GM23338 (cell line): Measurements from ENCODE around the gene CDK2. TPM values are rescaled to one million over a fixed set of nuclear protein-coding genes. Genes with fewer than 3 reads are reported as not detected.

Experiments
- ATAC-seq: fragments of 200-7000 bp; cut with Tn5 transposase; 3 replicates; pipeline ENCODE4 v1.9.1; 2020
- DNase-seq: peaks from one replicate; pipeline ENCODE4 v3.0.0-alpha.2; 2015; ENCODE audit warnings: low spot score
- H2AFZ ChIP-seq: fragments of 200-600 bp; sonication (generic); 2 replicates; pipeline ENCODE4 v1.8.0; 2016; ENCODE audit warnings: antibody characterized with exemption, mild to moderate bottlenecking, moderate library complexity
- H3F3A ChIP-seq: fragments of 200-600 bp; sonication (generic); replicated peaks from 2 replicates; pipeline ENCODE4 v1.8.0; 2017; ENCODE audit warnings: antibody characterized with exemption, mixed run types, low read depth
- H3K27ac ChIP-seq: fragments of 200-600 bp; sonication (generic); 2 replicates; pipeline ENCODE4 v1.6.1; 2016; ENCODE audit warnings: low read depth
- H3K27me3 ChIP-seq: fragments of 200-600 bp; sonication (generic); 2 replicates; pipeline ENCODE4 v1.8.0; 2016; ENCODE audit warnings: mild to moderate bottlenecking, mixed run types, moderate library complexity; ENCODE audit not compliant: insufficient read depth
- H3K36me3 ChIP-seq: fragments of 200-600 bp; sonication (generic); 2 replicates; pipeline ENCODE4 v1.8.0; 2016; ENCODE audit warnings: mild to moderate bottlenecking; ENCODE audit not compliant: insufficient read depth
- H3K4me1 ChIP-seq: fragments of 200-600 bp; sonication (generic); 2 replicates; pipeline ENCODE4 v1.8.0; 2016; ENCODE audit warnings: mild to moderate bottlenecking, moderate library complexity; ENCODE audit not compliant: insufficient read depth
- H3K4me2 ChIP-seq: fragments of 200-600 bp; sonication (generic); 2 replicates; pipeline ENCODE4 v1.7.1; 2017; ENCODE audit warnings: mixed run types
- H3K4me3 ChIP-seq: fragments of 200-600 bp; sonication (generic); 2 replicates; pipeline ENCODE4 v1.6.1; 2016; ENCODE audit warnings: mixed run types
- H3K79me2 ChIP-seq: fragments of 200-600 bp; sonication (generic); replicated peaks from 2 replicates; pipeline ENCODE4 v1.8.0; 2017; ENCODE audit warnings: mild to moderate bottlenecking; ENCODE audit not compliant: insufficient read depth
- H3K9me2 ChIP-seq: fragments of 200-600 bp; sonication (generic); 2 replicates; pipeline ENCODE4 v1.8.0; 2017; ENCODE audit not compliant: insufficient read depth
- H4K20me1 ChIP-seq: fragments of 200-600 bp; sonication (generic); replicated peaks from 2 replicates; pipeline ENCODE4 v1.8.0; 2017; ENCODE audit warnings: mild to moderate bottlenecking; ENCODE audit not compliant: insufficient read depth
- H3K27ac Mint-ChIP-seq: 2 replicates; pipeline ENCODE4 v1.8.0; 2020; ENCODE audit warnings: inconsistent platforms, mild to moderate bottlenecking, moderate library complexity, mixed read lengths
- H3K27me3 Mint-ChIP-seq: 3 replicates; pipeline ENCODE4 v1.8.0; 2022; ENCODE audit warnings: low read depth, mild to moderate bottlenecking, moderate library complexity, mixed read lengths, inconsistent platforms; ENCODE audit not compliant: insufficient read depth, poor library complexity
- H3K36me3 Mint-ChIP-seq: 3 replicates; pipeline ENCODE4 v1.8.0; 2021; ENCODE audit warnings: low read depth, mild to moderate bottlenecking, inconsistent platforms, moderate library complexity, mixed read lengths
- H3K4me1 Mint-ChIP-seq: 3 replicates; pipeline ENCODE4 v1.8.0; 2020; ENCODE audit warnings: mild to moderate bottlenecking, inconsistent platforms, mixed read lengths
- H3K4me3 Mint-ChIP-seq: 3 replicates; pipeline ENCODE4 v1.8.0; 2021; ENCODE audit warnings: moderate library complexity, mild to moderate bottlenecking, inconsistent platforms, mixed read lengths
- H3K9me3 Mint-ChIP-seq: 3 replicates; pipeline ENCODE4 v1.8.0; 2020; ENCODE audit warnings: moderate library complexity, mild to moderate bottlenecking, inconsistent platforms, mixed read lengths
- CREB1 ChIP-seq: fragments of 250-450 bp; sonication (Bioruptor Pico); IDR thresholded peaks from 2 replicates; pipeline ENCODE4 v1.5.0; 2020; ENCODE audit warnings: low read depth, mild to moderate bottlenecking, moderate library complexity
- JUNB ChIP-seq: IDR thresholded peaks from one replicate; pipeline ENCODE4 v1.6.1; 2016; ENCODE audit warnings: antibody characterized with exemption; ENCODE audit not compliant: unreplicated experiment
- NANOG ChIP-seq: IDR thresholded peaks from 2 replicates; pipeline ENCODE4 v1.6.1; 2016; ENCODE audit warnings: antibody characterized with exemption, borderline replicate concordance
- ZNF331 ChIP-seq: fragments of 250-450 bp; sonication (Bioruptor Pico); IDR thresholded peaks from 2 replicates; pipeline ENCODE4 v1.5.0; 2020; ENCODE audit warnings: low read depth, mild to moderate bottlenecking, moderate library complexity
- polyA plus RNA-seq: library from polyadenylated mRNA; unstranded; fragments of >200 nt; fragmentation: Nextera tagmentation; extraction: Ambion mirVana; gene quantifications from 2 replicates; pipeline ENCODE4 v1.2.1, GENCODE V29; 2016
- total RNA-seq: library from RNA; depleted of rRNA; stranded (reverse); fragments of >200 nt; shearing (Covaris generic); gene quantifications from 2 replicates; pipeline ENCODE4 v1.2.3, GENCODE V29; 2014
- TF ChIP-seq, protein P1 (sequence below), 2 experiments: fragments of 200-600 bp in 1 of 2; sonication (generic) in 1 of 2; conservative IDR thresholded peaks; 2 replicates each; pipeline versions ENCODE4 v1.5.1 to v1.6.1; 2016 to 2017; ENCODE audit warnings: antibody characterized with exemption in 2 of 2, low read depth in 2 of 2, mild to moderate bottlenecking in 2 of 2, moderate library complexity in 1 of 2
- TF ChIP-seq, protein P2 (sequence below): IDR thresholded peaks from one replicate; pipeline ENCODE4 v1.6.1; 2018; ENCODE audit warnings: antibody characterized with exemption; ENCODE audit not compliant: unreplicated experiment

The CDK2 gene
- total and polyA plus RNA-seq, 2 experiments from 2014 or later = 15.2 to 31.0 TPM

DNA sequence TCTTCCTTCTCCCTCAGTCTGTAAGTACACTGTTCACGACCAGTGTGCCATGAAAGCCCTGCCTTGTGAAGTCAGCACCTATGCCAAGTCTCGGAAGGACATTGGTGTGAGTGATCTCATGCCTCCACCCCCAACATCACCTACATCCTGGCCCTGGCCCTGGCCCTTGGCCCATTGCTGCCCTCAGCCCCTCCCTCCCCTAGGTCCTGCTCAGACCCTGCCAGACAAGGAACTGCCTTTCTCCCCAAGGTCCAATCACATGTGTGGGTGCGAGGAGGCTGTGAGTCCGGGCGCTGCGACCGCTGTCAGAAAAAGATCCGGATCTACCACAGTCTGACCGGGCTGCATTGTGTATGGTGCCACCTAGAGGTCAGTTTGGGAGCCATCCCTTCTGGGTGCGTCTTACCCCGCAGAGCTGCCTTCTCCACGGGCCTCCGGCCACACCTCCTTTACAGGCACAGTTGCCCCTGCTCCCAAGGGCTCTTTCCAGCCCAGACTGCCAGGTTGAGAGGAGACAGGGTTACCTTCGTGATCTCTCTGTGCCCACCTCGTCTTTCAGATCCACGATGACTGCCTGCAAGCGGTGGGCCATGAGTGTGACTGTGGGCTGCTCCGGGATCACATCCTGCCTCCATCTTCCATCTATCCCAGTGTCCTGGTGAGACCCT is 26.4 kb upstream of the CDK2 start:
- Histone ChIP-seq H3K36me3 (no peaks in the 10 kb centered on the region), H3K79me2 (no peaks in the 10 kb centered on the region), H2AFZ (peak overlapping the region; percentile 80; the same call in 1 of the 2 replicates), H3K4me2 (peak overlapping the region; percentile 41), H3K27me3 (peaks cover 4% of the 10 kb centered on the region), H3K4me1 (peaks cover 8% of the 10 kb centered on the region), H3F3A (no peaks in the 10 kb centered on the region), H4K20me1 (no peaks in the 10 kb centered on the region), H3K27ac (peak overlapping the region; percentile 26; the same call in 1 of the 2 replicates), H3K9me2 (no peaks in the 10 kb centered on the region), H3K4me3 (0 out of 2 replicates have a peak overlapping the region, but pooled peaks have one; percentile 1)
- Mint-ChIP-seq H3K4me3 (no peak overlapping the region; the same call in 2 of the 3 replicates), H3K9me3 (no peaks in the 10 kb centered on the region), H3K27ac (no peak overlapping the region), H3K27me3 (peaks cover 16% of the 10 kb centered on the region), H3K36me3 (no peaks in the 10 kb centered on the region), H3K4me1 (peaks cover 9% of the 10 kb centered on the region)
- DNase-seq (peak; percentile 97), ATAC-seq (peak; percentile 94)
- TF ChIP-seq, protein P1, sequence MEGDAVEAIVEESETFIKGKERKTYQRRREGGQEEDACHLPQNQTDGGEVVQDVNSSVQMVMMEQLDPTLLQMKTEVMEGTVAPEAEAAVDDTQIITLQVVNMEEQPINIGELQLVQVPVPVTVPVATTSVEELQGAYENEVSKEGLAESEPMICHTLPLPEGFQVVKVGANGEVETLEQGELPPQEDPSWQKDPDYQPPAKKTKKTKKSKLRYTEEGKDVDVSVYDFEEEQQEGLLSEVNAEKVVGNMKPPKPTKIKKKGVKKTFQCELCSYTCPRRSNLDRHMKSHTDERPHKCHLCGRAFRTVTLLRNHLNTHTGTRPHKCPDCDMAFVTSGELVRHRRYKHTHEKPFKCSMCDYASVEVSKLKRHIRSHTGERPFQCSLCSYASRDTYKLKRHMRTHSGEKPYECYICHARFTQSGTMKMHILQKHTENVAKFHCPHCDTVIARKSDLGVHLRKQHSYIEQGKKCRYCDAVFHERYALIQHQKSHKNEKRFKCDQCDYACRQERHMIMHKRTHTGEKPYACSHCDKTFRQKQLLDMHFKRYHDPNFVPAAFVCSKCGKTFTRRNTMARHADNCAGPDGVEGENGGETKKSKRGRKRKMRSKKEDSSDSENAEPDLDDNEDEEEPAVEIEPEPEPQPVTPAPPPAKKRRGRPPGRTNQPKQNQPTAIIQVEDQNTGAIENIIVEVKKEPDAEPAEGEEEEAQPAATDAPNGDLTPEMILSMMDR (conservative IDR thresholded peaks at IDR 0.05; ENCODE audit: low read depth in 2 of 2) = peak; percentile 85 to 97
- TF ChIP-seq, protein P2, sequence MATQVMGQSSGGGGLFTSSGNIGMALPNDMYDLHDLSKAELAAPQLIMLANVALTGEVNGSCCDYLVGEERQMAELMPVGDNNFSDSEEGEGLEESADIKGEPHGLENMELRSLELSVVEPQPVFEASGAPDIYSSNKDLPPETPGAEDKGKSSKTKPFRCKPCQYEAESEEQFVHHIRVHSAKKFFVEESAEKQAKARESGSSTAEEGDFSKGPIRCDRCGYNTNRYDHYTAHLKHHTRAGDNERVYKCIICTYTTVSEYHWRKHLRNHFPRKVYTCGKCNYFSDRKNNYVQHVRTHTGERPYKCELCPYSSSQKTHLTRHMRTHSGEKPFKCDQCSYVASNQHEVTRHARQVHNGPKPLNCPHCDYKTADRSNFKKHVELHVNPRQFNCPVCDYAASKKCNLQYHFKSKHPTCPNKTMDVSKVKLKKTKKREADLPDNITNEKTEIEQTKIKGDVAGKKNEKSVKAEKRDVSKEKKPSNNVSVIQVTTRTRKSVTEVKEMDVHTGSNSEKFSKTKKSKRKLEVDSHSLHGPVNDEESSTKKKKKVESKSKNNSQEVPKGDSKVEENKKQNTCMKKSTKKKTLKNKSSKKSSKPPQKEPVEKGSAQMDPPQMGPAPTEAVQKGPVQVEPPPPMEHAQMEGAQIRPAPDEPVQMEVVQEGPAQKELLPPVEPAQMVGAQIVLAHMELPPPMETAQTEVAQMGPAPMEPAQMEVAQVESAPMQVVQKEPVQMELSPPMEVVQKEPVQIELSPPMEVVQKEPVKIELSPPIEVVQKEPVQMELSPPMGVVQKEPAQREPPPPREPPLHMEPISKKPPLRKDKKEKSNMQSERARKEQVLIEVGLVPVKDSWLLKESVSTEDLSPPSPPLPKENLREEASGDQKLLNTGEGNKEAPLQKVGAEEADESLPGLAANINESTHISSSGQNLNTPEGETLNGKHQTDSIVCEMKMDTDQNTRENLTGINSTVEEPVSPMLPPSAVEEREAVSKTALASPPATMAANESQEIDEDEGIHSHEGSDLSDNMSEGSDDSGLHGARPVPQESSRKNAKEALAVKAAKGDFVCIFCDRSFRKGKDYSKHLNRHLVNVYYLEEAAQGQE = no peak
- TF ChIP-seq CREB1 = peak; percentile 11; the same call in 1 of the 2 replicates

DNA sequence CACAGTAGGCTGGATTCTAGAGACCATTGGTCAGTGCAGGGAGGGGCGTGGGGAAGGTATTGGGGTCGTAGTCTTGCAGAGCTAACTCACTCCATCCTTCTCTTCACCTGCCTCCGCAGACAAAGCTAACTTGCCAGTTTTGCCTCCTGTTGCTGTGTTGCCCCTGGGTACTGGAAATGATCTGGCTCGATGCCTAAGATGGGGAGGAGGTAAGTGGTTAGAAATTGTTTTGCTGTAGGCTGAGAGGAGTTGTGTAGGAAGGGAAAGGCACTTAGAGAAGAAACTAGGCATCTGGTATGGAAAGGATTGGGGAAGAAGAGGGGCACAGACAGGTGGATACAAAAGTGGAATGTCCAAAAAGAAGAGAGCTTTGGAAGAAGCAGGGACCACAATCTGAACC is 24.6 kb upstream of the CDK2 start:
- H3K36me3 ChIP-seq = no peaks in the 10 kb centered on the region
- peaks cover 5% of the 10 kb centered on the region for H3K4me1 ChIP-seq
- DNase-seq (no peak), ATAC-seq (no peak)
- no peaks in the 10 kb centered on the region for H3K79me2 ChIP-seq
- no peaks in the 10 kb centered on the region for H3K36me3 Mint-ChIP-seq
- no peak overlapping the region for H2AFZ ChIP-seq
- H3K27me3 ChIP-seq = no peaks in the 10 kb centered on the region
- no peaks in the 10 kb centered on the region for H3K9me2 ChIP-seq
- H3K4me2 ChIP-seq = no peak overlapping the region
- peaks cover 9% of the 10 kb centered on the region for H3K4me1 Mint-ChIP-seq
- H3K27ac ChIP-seq = no peak overlapping the region
- no peak overlapping the region for H3K4me3 Mint-ChIP-seq
- H3K9me3 Mint-ChIP-seq = no peaks in the 10 kb centered on the region
- no peak overlapping the region for H3K4me3 ChIP-seq
- TF ChIP-seq ZNF331 (CRISPR knock-in tag) (no peak), JUNB (no peak), NANOG (no peak)
- H3K27me3 Mint-ChIP-seq = peaks cover 10% of the 10 kb centered on the region
- H3K27ac Mint-ChIP-seq = no peak overlapping the region
- no peaks in the 10 kb centered on the region for H4K20me1 ChIP-seq
- H3F3A ChIP-seq = no peaks in the 10 kb centered on the region
